Stimulated activated CD4-positive, alpha-beta T cell treated with anti-CD3 and anti-CD28 coated beads, TNF-alpha, amount 100 ng/mL, for 1 hour (primary cell): ENCODE results near the gene RETREG1.
A peak's percentile ranks its signal among the peaks of the same experiment; 100 is the strongest.
"Not testable (repeated sequence)": the region's sequence is repeated elsewhere in the genome, so short reads cannot be mapped to it uniquely, and the experiment has no call there.

ENCODE experiments used
- DNase-seq, 3 donors: peaks; one replicate each; pipeline ENCODE4 v3.0.0-alpha.2; 2020; ENCODE audit warnings: low read depth in 3 of 3, low spot score in 1 of 3

The RETREG1 gene

DNA sequence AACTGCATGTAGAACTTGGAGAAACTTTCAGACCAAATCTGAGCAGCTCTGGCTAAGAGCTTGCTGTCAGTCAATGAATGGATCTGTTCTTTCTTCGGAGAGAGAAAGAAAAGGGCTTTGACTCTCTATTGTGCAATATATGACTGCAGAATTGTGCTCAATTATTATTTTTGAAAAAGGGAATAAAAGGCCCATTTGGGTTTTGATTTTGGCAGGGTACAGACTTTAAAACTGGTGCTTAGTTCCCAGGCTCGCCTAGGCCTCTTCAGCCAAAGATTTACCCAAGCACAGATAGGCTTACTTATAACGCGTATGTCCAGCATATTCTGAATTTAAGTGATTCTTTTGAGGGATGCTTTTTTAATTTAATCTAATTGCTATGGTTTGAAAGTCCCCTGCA is 59.3 kb downstream of the RETREG1 start:
- no peak for DNase-seq

DNA sequence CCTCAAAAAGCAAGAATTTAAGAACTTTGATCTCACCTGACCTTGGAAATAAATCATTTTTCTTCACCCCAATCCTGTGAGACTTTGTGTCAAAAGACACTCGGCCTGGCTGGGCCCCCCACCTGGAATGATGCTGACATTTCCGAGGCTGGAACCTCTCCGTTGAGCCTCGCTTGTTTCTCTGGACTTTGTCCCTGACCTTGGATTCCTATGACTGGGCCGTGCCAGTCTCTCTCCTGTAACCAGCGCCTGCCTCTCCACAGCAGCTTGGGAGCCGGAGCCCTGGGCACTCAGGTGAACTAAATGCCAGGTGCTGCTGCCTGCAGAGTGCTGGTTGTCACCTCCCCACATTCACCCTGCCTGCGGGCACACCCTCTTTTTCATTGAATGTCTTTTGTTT is 62.7 kb downstream of the RETREG1 start:
- DNase-seq, result no peak

DNA sequence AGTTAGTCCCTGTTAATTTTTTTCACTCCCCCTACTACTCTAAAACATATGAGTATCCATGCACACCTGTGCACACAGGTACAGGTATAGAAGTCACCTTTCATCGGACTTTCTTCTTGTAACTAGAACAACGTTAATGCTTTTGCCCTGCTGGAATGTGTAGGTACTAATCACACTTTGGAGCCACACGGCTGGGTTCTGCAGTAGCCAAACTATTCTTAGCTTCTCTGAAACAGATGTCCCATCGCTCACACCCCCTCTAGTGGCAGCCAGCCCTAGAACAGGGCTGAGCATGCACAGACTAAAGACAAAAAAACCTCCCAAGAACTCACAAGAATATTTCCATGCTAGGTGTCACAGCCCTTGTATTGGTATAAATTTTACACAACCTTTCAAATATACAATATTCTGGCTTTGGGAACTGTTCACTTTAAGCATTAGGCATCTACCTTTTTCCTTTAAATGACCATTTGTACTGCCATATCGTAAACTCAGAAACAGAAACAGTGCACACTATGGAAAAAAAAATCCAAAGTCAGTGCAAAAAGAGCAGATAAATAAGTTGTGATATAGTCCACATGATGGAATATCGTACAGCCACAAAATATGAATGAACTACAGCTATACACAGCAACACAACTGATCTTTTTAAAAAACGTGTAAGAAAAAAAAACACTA is 64.0 kb downstream of the RETREG1 start:
- peak in 1 of 3 donors; percentile 45 for DNase-seq

DNA sequence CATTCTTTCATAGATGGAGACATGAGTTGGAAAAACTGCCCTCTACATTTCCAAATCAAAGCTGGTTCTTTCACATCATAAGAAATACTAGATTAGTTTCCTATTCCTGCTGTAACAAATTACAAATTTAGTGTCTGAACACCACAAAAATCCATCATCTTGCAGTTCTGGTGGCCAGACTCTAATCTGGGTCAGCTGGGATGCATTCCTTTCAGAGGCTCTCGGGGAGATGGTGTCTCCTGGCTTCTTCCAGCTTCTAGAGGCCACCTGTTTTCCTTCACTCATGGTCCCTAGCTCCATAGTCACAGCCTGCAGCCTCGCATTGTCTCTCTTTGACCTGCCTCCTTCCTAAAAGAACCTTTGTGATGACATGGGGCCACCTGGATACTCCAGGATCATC is 65.2 kb downstream of the RETREG1 start:
- DNase-seq, result no peak

DNA sequence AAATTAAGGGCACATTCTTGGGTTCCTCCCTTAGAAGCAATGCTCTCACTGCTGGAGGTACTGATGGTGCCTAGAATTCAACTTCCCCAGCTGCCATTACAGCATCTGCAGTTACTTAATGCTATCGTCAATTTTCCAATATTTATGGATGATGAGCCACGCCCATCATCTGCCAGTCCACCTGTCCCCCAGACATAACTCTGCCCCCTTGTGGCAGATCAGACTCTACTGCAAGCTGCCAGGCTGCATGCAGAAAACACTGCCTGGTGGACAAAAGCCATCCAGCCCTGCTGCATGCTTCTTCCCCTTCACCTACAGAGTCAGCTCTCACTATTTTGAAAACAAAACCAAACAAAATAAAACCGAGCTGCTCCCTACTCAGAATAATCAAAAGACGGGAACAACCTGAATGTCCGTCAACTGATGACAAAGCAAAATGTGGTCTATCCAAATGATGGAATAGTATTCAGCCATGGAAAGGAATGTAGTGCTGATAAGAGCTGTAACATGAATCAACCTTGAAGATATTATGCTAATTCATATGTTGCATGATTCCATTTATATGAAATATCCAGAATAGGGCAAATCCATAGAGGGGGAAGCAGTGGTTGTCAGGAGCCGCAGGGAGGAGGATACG is 66.4 kb downstream of the RETREG1 start:
- no peak for DNase-seq

DNA sequence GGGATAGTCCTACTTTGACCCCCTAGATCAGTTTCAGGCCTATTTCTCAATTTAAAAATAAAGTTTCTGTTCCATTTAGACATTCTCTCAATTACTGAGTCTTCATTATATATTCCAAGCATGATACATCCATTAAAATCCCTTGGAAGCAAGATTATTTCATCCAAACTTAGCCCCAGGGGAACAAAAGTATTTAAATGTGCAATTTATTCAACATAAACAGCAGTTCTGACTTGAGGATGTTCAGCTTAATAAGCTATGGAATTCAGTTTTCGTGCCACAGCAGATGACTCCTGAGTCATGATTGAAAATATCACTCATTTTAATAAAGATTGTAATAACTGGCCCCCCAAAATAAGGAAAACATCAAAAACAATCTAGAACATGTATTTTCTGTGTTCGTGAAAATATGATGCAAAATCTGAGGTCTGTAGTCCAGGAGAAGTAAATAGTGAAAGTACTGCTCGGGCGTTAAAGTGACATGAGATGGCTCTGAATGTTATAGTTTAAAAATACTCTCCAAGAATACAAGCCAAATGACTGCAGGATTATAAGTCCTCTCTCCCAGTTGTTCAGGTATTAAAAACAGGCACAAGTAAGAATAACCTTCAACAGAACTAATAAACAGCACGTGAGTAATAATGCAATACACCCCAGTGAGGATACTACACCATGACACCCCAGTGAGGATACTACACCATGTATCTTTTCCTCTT is 67.1 kb downstream of the RETREG1 start:
- no peak for DNase-seq

DNA sequence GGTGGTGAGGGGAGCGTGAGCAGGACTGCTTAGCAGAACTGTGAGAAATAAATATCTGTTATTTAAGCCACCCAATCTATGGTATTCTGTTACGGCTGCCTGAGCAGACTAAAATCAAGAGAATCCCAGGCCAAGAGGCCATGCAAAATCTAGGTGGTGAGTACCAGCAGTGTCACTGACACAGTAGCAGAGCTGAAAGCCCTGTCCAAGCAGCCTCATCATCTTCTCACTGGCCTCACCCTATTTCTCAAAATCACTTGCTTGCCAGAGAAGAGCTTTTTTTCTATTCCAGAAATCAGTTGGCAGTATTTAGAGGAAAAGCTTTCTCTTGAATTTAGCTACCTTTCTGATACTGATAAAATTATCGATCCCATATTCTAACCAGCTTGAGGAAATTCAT is 68.0 kb downstream of the RETREG1 start:
- no peak for DNase-seq

DNA sequence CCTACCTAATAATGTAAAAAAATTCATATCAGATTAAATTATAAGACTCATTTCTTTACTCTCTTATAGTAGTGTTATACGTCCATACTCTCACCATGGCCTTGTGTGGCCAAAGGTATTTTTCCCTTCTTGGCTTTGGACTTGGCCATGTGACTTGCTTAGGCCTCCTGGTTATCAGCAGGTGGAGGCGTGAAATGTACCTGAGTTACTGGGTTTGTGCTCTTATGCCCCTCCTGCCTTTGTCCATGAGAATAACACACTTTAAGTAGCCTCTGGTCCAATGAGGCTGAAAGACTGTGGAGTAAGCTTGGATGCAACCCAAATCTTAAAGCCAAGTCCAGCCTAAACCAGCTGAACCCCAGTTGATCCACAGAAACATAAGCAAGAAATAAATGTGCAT is 68.7 kb downstream of the RETREG1 start:
- no peak for DNase-seq

DNA sequence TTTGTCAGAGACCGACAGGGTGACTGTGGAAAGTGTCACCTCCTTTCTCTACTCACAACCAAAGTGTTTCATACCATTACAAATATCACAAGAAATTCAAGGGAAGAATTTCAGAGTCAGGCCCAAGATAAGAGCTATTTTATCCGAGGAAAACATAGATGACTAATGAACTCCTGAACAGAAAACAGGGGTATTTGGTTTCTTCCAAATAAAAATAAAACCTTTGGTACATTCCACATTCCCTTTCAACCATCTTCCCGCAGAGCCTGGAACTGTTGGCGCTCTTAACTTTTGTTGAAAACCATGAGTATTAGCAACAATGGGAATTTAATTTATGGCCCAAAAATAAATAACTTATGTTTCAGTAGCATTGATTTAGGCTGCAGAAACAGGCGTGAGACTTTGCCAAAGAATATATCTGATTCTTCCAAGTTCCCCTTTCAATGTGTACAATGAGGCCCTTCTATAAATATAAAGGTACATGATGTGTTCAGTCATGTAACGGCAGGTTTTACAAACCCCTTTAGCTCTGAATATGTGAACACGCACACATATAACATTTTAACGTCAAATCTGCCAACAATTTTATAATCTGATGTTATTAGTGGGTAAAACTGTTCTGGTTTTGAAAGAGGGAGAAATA is 69.5 kb downstream of the RETREG1 start:
- DNase-seq, result no peak

DNA sequence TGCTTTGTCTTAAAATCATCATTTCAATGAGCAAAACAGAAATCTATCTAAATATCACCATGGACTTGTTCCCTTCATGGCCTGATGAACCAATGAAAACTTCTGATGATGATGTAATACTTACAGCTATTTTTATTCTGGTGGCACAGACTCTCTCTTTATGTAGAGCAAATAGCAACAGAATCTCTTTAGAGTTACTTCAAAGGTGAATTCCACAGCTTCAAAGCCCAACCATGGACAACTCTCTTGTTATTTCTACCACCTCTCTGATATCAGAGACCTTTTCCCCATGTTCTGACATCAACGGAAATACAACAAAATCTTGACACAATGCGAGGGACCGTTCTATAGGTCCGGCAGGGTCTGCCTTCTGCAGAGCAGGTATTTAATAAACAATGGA is 70.1 kb downstream of the RETREG1 start:
- DNase-seq, result no peak

DNA sequence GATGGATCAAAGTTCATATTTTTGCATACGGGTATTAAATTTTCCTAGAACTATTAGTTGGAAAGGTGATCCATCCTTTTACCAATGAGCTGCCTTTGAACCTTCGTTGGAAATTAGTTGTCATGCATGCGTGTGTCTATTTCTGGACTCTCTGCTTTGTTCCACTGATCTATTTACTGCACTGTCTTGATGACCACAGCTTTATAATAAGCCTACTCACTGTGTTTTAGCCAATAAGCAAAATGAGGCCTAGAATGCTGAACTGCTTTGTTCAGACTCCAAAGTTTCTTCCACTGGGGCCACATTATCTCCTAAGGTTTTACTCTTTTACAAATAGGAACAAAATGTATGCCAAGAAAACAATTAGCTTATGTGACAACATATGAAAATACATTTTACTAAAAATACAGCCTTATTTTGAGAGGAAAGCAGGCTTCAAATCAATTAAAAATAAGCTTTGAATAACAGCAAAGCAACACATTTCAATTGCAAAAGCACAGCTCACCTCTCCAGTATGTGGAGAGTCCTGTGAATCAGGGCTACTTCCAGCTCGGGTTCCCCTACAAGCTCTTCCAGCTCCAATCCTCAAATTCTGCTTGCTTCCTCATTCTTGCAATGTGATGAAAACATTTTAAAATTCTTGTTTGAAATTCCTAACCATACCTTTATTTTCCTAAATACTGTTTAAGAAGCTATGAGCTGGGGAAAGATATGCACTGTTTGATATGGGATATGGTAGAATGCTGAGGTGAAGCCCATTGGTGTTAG is 72.0 kb downstream of the RETREG1 start:
- no peak for DNase-seq

DNA sequence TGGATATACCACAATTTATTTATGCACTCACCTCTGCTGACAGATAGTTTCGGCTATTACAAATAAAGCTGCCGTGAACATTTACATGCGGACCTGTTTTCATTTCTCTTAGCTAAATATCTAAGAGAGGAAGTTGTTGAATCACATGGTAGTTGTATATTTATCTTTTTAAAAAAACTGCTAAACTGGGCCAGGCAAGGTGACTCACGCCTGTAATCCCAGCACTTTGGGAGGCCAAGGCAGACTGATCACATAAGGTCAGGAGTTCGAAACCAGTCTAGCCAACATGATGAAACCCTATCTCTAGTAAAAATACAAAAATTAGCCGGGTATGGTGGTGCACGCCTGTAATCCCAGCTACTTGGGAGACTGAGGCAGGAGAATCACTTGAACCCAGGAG is 73.6 kb downstream of the RETREG1 start:
- DNase-seq, result not testable (repeated sequence)

DNA sequence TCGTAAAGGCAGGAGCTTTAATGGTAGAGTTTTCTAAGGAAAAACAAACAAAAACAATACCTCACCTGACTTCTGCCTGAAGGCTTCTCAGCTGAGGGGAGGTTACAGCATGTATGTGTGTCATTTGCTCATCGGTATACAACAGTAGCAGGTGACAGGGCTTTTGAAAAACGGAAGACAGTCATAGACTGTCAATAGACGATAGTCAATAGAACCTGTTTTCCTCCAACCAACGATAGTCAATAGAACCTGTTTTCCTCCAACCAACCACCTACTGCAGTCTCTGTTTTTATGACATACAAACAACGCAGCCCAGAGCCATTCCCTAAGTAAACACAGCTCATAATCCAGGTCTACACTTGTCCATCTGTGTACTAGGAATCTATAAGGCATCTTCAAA is 74.6 kb downstream of the RETREG1 start:
- DNase-seq, result no peak

DNA sequence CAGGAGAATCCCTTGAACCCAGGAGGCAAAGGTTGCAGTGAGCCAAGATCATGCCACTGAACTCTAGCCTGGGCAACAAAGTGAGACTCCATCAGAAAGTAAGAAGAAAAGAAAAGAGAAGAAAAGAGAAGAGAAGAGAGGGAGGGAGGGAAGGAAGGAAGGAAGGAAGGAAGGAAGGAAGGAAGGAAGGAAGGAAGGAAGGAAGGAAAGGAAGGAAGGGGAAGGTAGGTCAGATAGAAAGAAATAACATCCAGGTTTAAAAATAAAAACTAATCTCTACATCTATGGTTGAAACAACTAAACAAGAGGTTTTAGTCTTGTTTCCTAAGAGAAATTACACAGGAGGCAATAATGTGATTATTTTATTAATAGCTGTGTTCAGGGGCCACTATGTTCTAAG is 75.2 kb downstream of the RETREG1 start:
- not testable (repeated sequence) for DNase-seq

DNA sequence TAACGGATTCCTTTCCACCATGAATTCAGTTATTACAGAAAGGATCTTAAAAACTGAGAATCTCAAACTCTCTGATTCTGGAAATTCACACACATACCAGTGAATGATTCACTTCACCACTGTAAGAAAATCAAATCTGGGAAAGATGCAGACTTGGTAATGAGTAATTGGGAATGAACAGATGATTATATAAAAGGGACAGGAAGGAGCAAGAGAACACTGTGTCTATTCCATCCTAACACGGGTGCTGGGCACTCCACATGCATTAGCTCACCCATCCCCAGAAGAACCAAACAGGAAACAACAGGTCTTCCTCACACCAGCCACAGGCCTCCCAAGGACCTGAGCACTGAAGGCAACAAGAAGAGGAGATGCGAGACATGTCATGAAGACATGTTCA is 76.4 kb downstream of the RETREG1 start:
- no peak for DNase-seq

DNA sequence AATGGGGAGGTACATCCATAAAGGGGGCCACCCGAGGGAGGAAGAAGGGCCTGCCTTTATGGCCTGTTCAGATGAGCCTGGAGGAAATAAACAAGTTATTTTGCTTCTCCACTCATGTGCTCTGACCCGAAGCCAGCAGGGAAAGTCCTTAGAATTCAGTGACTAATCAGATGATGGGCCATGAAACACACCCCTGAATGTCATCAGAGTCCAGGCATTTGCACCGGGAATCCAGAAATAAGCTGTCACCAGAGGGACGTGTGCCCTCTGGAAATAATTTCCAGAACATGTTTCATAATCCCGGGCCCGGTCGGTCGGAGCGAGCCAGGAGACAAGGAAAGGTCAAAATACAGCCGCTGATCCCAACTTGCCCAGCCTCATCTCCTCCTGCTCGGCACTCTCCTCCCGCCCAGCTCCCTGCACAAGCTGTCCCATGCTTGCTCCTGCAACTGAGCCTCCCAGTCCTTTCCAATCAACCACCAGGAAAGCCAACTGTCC is 77.6 kb downstream of the RETREG1 start:
- no peak for DNase-seq

DNA sequence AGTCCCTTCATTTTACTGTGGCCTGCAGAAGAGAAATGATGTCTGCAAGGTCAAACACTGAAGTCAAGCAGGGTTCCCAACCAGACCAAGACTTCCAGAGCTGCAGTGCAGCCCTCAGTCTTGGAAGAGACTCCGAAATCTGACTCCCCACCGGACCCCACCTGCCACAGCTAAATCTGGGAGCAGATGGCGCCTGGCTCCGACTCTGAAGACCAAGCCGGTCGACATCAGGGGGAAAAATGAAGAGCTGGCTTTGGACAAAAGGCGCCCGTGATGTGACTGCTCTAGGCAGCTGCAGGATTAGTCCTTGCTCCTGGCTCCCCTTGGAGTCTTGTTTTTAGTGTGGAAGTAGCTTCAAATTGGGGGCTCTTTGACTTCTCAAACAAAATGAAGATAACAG is 78.8 kb downstream of the RETREG1 start:
- DNase-seq, result no peak

DNA sequence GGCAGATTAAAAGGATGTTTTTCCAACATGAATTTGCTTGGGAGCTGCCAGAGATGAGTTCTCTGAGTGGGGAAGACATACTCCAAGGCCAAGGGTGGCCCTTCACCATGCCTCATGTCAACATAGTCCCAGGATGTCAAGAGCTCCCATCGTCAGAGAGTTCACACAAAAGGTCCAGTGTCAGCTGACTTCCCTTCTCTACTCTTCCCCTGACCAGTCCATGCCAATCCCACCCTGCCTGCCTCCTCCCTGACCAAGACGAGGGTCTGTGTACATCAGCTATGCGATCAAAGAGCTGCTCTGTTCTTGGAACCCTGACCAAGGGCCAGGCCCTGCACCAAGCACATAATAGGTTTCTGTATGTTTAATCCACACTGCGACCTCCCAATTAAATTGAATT is 80.0 kb downstream of the RETREG1 start:
- DNase-seq, result no peak

DNA sequence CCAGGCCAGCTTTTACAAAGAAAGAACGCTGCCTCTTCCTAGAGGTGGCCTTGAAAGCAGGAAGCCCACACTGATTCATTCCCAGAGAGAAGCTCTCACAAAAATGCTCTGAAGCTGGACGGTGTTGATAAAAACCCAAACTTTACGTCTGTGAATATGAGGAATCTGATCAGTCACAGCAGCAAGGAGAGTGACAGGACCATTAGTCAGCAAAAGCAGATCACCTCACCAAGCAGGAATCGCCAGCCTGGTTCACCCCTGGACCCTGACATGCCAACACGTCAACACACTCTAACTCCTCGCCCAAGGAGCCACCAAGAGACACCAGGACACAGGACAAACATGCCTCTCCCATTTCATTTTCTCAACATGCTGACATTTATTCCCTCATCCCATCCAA is 80.6 kb downstream of the RETREG1 start:
- DNase-seq, result no peak

DNA sequence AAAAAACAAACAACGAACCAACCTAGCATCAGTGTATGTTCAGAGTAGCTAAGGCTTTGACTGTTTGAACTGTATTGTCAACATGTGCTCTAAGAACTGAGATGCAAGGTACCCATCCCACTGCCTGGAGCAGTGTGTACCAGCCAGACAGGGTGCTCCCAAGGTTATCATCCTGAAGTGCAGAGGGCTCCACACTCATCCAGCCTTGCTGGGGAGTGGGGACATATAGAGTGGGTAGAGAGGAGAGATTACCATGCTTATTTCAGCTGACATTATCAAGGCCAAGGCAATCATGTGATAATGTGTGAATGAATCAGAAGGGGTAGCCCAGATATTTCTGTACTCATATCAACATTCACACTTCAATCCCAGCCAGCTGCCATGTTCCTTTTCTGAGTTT is 82.5 kb downstream of the RETREG1 start:
- DNase-seq, result no peak

DNA sequence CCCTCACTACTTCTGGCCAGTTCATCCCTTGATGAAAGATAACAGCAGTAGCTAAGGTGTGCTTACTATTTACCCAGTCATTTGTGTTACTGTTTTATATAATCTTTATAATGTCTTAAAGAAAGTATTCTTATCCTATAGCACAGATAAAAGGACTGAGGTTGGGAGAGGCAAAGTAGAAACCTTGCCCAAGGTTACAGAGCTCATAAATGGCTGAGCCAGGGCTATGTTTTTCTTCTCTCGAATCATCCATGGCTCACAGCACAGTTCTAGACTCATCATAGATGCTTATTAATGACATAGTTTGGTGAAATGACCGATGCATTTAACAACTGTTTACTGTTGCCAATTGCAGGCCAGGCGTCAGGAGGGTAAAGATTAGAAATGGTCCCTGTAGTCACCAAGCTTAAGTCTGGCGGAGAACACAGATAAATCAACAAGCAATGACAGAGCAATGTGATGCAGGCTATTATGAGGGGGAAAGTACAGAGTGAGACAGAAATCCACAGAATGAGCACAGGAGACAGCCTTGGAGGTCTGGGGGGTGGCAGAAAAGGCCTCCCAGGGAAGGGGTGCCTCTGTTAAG is 85.6 kb downstream of the RETREG1 start:
- no peak for DNase-seq
